H1 (cell line): ENCODE data around the gene RNU11. TPM values are rescaled to one million over a fixed set of nuclear protein-coding genes. Genes with fewer than 3 reads are reported as not detected.

Experiments
- CTCF ChIA-PET: fragments of 300-600 bp; sonication (Branson Sonifier 250); formaldehyde crosslinking; loops from one replicate; lab custom pipeline; 2021; ENCODE audit not compliant: partially characterized antibody; lab: Charles Lee
- POLR2A ChIA-PET: fragments of 300-600 bp; sonication (Branson Sonifier 250); formaldehyde crosslinking; loops from one replicate; lab custom pipeline; 2021; ENCODE audit warnings: inconsistent platforms; ENCODE audit not compliant: partially characterized antibody; lab: Charles Lee
- DNase-seq, 2 experiments: peaks; one replicate each; pipeline versions ENCODE4 v3.0.0 to v3.0.0-alpha.2; 2010 to 2022; ENCODE audit warnings: low spot score in 2 of 2, low read depth in 1 of 2, mixed read lengths in 1 of 2
- FAIRE-seq: peaks from 2 replicates; lab custom pipeline; 2011; peaks lifted over from hg19 to GRCh38; lab: Jason Lieb, UNC
- H2AFZ ChIP-seq: 2 replicates; pipeline ENCODE4 v1.8.1; 2012; ENCODE audit warnings: low read length, inconsistent platforms
- H2AK5ac ChIP-seq: 2 replicates; pipeline ENCODE4 v1.6.1; 2013; ENCODE audit warnings: low read depth, low read length
- H2BK120ac ChIP-seq: replicated peaks from 2 replicates; pipeline ENCODE3; 2013; ENCODE audit warnings: low read depth, low read length, inconsistent platforms
- H2BK12ac ChIP-seq: 2 replicates; pipeline ENCODE4 v1.6.1; 2013; ENCODE audit warnings: low read depth, low read length
- H2BK15ac ChIP-seq: 2 replicates; pipeline ENCODE4 v1.6.1; 2013; ENCODE audit warnings: low read length
- H2BK20ac ChIP-seq: 2 replicates; pipeline ENCODE4 v1.6.1; 2013; ENCODE audit warnings: low read length
- H2BK5ac ChIP-seq: 2 replicates; pipeline ENCODE4 v1.6.1; 2013; ENCODE audit warnings: low read depth, low read length
- H3K14ac ChIP-seq: 2 replicates; pipeline ENCODE4 v1.6.1; 2013; ENCODE audit warnings: inconsistent platforms; ENCODE audit not compliant: insufficient read length
- H3K18ac ChIP-seq: 2 replicates; pipeline ENCODE4 v1.6.1; 2013; ENCODE audit warnings: low read length; ENCODE audit errors: extremely low read depth
- H3K23ac ChIP-seq: 2 replicates; pipeline ENCODE4 v1.6.1; 2013; ENCODE audit warnings: inconsistent platforms; ENCODE audit not compliant: insufficient read length
- H3K23me2 ChIP-seq: 2 replicates; pipeline ENCODE4 v1.6.1; 2013; ENCODE audit warnings: low read depth, low read length
- H3K27ac ChIP-seq: 2 replicates; pipeline ENCODE4 v1.6.1; 2011; ENCODE audit warnings: low read depth, low read length, inconsistent platforms
- H3K27me3 ChIP-seq, 4 experiments: replicated peaks in 1 of 4; 1 replicate in 1 of 4; 2 replicates in 3 of 4; pipeline versions ENCODE4 v1.6.1 to v1.8.1; 2011 to 2013; ENCODE audit warnings: low read length in 3 of 4, mild to moderate bottlenecking in 3 of 4, inconsistent platforms in 2 of 4, mixed read lengths in 2 of 4, moderate library complexity in 1 of 4; ENCODE audit not compliant: control insufficient read depth in 3 of 4, insufficient read depth in 3 of 4; ENCODE audit errors: extremely low read depth in 1 of 4
- H3K36me3 ChIP-seq, 4 experiments: 2 replicates each; pipeline versions ENCODE4 v1.6.1 to v1.8.1; 2011 to 2013; ENCODE audit warnings: mild to moderate bottlenecking in 4 of 4, low read length in 3 of 4, moderate library complexity in 2 of 4, control low read depth in 1 of 4, inconsistent platforms in 1 of 4; ENCODE audit not compliant: insufficient read depth in 4 of 4, control insufficient read depth in 2 of 4
- H3K4ac ChIP-seq: replicated peaks from 2 replicates; pipeline ENCODE3; 2013; ENCODE audit warnings: low read length, low read depth, mixed read lengths, inconsistent platforms; ENCODE audit not compliant: insufficient read length
- H3K4me1 ChIP-seq, 4 experiments: replicated peaks in 1 of 4; 1 replicate in 1 of 4; 2 replicates in 3 of 4; pipeline versions ENCODE4 v1.6.1 to v1.8.1; 2011 to 2013; ENCODE audit warnings: low read length in 3 of 4, inconsistent platforms in 2 of 4, mixed read lengths in 1 of 4; ENCODE audit not compliant: insufficient read depth in 4 of 4, control insufficient read depth in 3 of 4
- H3K4me2 ChIP-seq, 2 experiments: 2 replicates each; pipeline versions ENCODE4 v1.6.1 to v1.8.1; 2011 to 2013; ENCODE audit warnings: low read depth in 2 of 2, low read length in 2 of 2, control low read depth in 1 of 2, inconsistent platforms in 1 of 2, mild to moderate bottlenecking in 1 of 2; ENCODE audit not compliant: insufficient read depth in 1 of 2
- H3K4me3 ChIP-seq, 4 experiments: fragments of 200-600, 300-600 bp in 1 of 4; sonication (generic), shearing (Covaris generic), sonication (Bioruptor Twin) in 1 of 4; 2 replicates each; pipeline versions ENCODE4 v1.5.1 to v1.8.1; 2011 to 2016; ENCODE audit warnings: low read length in 4 of 4, low read depth in 3 of 4, control low read depth in 2 of 4, inconsistent platforms in 2 of 4, mild to moderate bottlenecking in 2 of 4, mixed read lengths in 1 of 4, moderate library complexity in 1 of 4; ENCODE audit not compliant: insufficient read depth in 2 of 4; ENCODE audit errors: extremely low read depth in 1 of 4
- H3K56ac ChIP-seq: replicated peaks from 2 replicates; pipeline ENCODE3; 2013; ENCODE audit warnings: low read depth, mild to moderate bottlenecking, mixed read lengths, low read length, inconsistent platforms; ENCODE audit not compliant: insufficient read length
- H3K79me1 ChIP-seq: 2 replicates; pipeline ENCODE4 v1.6.1; 2013; ENCODE audit warnings: low read depth, low read length, control low read depth
- H3K79me2 ChIP-seq, 2 experiments: 2 replicates each; pipeline versions ENCODE4 v1.6.1 to v1.8.1; 2012 to 2013; ENCODE audit warnings: low read length in 2 of 2, mild to moderate bottlenecking in 2 of 2, inconsistent platforms in 1 of 2; ENCODE audit not compliant: insufficient read depth in 2 of 2, control insufficient read depth in 1 of 2
- H3K9ac ChIP-seq, 4 experiments: replicated peaks in 1 of 4; 1 replicate in 1 of 4; 2 replicates in 3 of 4; pipeline versions ENCODE4 v1.6.1 to v1.8.1; 2011 to 2013; ENCODE audit warnings: low read depth in 3 of 4, low read length in 3 of 4, control low read depth in 2 of 4, mild to moderate bottlenecking in 2 of 4, moderate library complexity in 2 of 4, inconsistent platforms in 1 of 4; ENCODE audit errors: extremely low read depth in 1 of 4
- H3K9me3 ChIP-seq, 2 experiments: 2 replicates each; pipeline versions ENCODE4 v1.6.1 to v1.8.1; 2012 to 2013; ENCODE audit warnings: mild to moderate bottlenecking in 2 of 2, moderate library complexity in 2 of 2, control low read depth in 1 of 2, inconsistent platforms in 1 of 2, low read depth in 1 of 2, low read length in 1 of 2, mixed read lengths in 1 of 2; ENCODE audit not compliant: insufficient read depth in 2 of 2
- H4K20me1 ChIP-seq, 2 experiments: replicated peaks in 1 of 2; 2 replicates each; pipeline versions ENCODE3 to v1.8.1; 2011 to 2013; ENCODE audit warnings: inconsistent platforms in 2 of 2, low read length in 2 of 2, mild to moderate bottlenecking in 1 of 2; ENCODE audit not compliant: insufficient read depth in 2 of 2, control insufficient read depth in 1 of 2
- H4K5ac ChIP-seq: 2 replicates; pipeline ENCODE4 v1.6.1; 2013; ENCODE audit warnings: low read length, low read depth, mixed read lengths, inconsistent platforms; ENCODE audit not compliant: insufficient read length
- H4K8ac ChIP-seq: 2 replicates; pipeline ENCODE4 v1.8.0; 2013; ENCODE audit warnings: mild to moderate bottlenecking, moderate library complexity, low read length, inconsistent platforms; ENCODE audit not compliant: insufficient read depth; ENCODE audit errors: extremely low read depth
- H4K91ac ChIP-seq: replicated peaks from 2 replicates; pipeline ENCODE3; 2013; ENCODE audit warnings: low read length, mixed read lengths, inconsistent platforms; ENCODE audit not compliant: insufficient read length
- RAD21 ChIP-seq, 2 experiments: IDR thresholded peaks in 1 of 2; conservative IDR thresholded peaks in 1 of 2; 2 replicates each; pipeline ENCODE4 v1.6.1; 2011; ENCODE audit warnings: low read depth in 2 of 2, low read length in 2 of 2, improper control_type of control experiment in 1 of 2, inconsistent platforms in 1 of 2, mild to moderate bottlenecking in 1 of 2, moderate library complexity in 1 of 2
- YY1 ChIP-seq: IDR thresholded peaks from 2 replicates; pipeline ENCODE4 v1.6.1; 2011; ENCODE audit warnings: low read depth, mild to moderate bottlenecking, low read length
- WGBS, 2 experiments: shearing (Covaris generic) in 1 of 2; methylation state at CpG; one replicate each; pipeline versions ENCODE4 v1.1.6 to v1.1.7; 2013 to 2015; ENCODE audit warnings: low lambda C conversion rate in 2 of 2, mixed read lengths in 2 of 2, inconsistent platforms in 1 of 2, low coverage in 1 of 2, missing lambda C conversion rate in 1 of 2; ENCODE audit not compliant: insufficient replicate concordance in 2 of 2, insufficient coverage in 1 of 2, insufficient read length in 1 of 2; ENCODE audit errors: extremely low coverage in 1 of 2, missing lambda C conversion rate in 1 of 2; 5-methylcytosine and 5-hydroxymethylcytosine counted together
- polyA plus RNA-seq, 7 experiments: library from polyadenylated mRNA; depleted of rRNA in 3 of 7; stranded (reverse) in 5 of 7; unstranded in 2 of 7; fragments of >200 nt in 5 of 7; fragments of 200-250 nt in 2 of 7; gene quantifications; 1 replicate in 5 of 7; 2 replicates in 1 of 7; 4 replicates in 1 of 7; pipeline versions ENCODE4 v1.2.1 to v1.2.3, GENCODE V29; 2011 to 2013; ENCODE audit warnings: missing spikeins in 2 of 7, mixed read lengths in 2 of 7
- total RNA-seq: library from RNA; stranded (reverse); fragmentation: NEBNext Ultra II Directional; extraction: Animal tissue kit (Norgen Biotek cat#: 25700); gene quantifications from 2 replicates; pipeline ENCODE4 v1.2.1, GENCODE V29; 2021
- TF ChIP-seq, protein P1 (sequence below), 3 experiments: IDR thresholded peaks; 1 replicate in 2 of 3; 2 replicates in 1 of 3; pipeline versions ENCODE4 v1.5.1 to v1.6.1; 2011; ENCODE audit warnings: low read length in 3 of 3, mild to moderate bottlenecking in 3 of 3, inconsistent platforms in 2 of 3, low read depth in 1 of 3, moderate library complexity in 1 of 3; ENCODE audit not compliant: insufficient read depth in 1 of 3; ENCODE audit errors: control extremely low read depth in 1 of 3
- TF ChIP-seq, protein P2 (sequence below): IDR thresholded peaks from 2 replicates; pipeline ENCODE4 v1.6.1; 2012; ENCODE audit warnings: low read length, inconsistent platforms

RNU11 gene
- total and polyA plus RNA-seq, 2 of the 8 experiments (the other 6 are each of a cell fraction or from before 2014, with no cell fraction given), result not detected

DNA sequence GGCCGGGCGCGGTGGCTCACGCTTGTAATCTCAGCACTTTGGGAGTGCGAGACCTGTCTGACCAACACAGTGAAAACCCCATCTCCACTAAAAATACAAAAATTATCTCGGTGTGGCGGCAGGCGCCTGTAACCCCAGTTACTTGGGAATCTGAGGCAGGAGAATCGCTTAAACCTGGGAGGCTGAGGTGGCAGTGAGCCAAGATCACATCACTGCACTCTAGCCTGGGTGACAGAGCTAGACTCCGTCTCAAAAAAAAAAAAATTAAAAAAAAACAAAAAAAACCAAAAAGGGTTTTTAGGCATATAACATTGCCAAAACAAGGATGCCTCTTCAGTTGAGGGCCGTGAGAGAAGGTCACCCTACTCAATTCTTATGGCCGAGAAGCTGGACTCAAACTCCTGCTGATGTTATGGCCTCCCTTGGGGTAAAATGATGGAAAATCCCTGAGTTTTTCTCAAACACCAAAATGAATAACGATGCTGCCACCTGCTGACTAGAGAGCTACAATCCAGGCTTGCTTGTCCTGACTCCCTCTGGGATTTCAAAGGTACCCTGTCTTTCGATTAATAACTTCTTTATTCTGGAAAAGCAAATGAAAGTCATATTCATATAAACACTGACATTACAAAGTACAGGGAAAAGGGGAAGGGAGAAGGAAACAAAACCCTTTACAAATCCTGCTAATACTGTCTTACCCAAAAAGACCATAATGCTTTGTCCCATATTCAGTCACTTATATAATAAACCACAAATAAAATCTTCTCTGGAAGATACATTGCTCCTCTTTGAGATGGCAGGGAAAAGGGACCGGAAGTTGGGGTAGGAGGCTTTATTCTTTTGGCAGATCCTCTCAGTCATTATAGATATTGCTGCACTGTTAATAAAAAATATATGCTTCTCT lies 45.6 kb upstream of the RNU11 start:
- H2BK15ac ChIP-seq, result no peak overlapping the region
- CTCF ChIA-PET, result interaction anchor here (0.5 to 6.9 kb wide), 35 partner anchors 9 to 660 kb away, joined by 3 to 73 read pairs (median 4); partner anchors contain the start of genes RAB42 and TRNAU1AP
- H3K9ac ChIP-seq, result no peak overlapping the region
- FAIRE-seq, result peak; percentile 39
- H3K36me3 ChIP-seq, result peaks cover 0 to 17% (median 5%) of the 10 kb centered on the region in 4 experiments; a peak in 5 of 8 replicates
- H3K23ac ChIP-seq, result no peak overlapping the region
- DNase-seq, result peak in 1 of 2 experiments; percentile 63
- H4K20me1 ChIP-seq, result no peaks in the 10 kb centered on the region
- H3K4me2 ChIP-seq, result no peak overlapping the region
- no peak overlapping the region for H4K8ac ChIP-seq
- H3K27me3 ChIP-seq, result no peaks in the 10 kb centered on the region
- H4K91ac ChIP-seq, result no peak overlapping the region
- H4K5ac ChIP-seq, result no peak overlapping the region
- no peak overlapping the region for H2AFZ ChIP-seq
- TF ChIP-seq YY1 (0 out of 2 replicates have a peak, but pooled peaks have one; percentile 30), RAD21 (IDR thresholded peaks at IDR 0.05 in 1 of 2, conservative IDR thresholded peaks at IDR 0.05 in 1 of 2; ENCODE audit: low read depth in 2 of 2, low read length in 2 of 2) (peak; percentile 89 to 92)
- TF ChIP-seq, protein P1, sequence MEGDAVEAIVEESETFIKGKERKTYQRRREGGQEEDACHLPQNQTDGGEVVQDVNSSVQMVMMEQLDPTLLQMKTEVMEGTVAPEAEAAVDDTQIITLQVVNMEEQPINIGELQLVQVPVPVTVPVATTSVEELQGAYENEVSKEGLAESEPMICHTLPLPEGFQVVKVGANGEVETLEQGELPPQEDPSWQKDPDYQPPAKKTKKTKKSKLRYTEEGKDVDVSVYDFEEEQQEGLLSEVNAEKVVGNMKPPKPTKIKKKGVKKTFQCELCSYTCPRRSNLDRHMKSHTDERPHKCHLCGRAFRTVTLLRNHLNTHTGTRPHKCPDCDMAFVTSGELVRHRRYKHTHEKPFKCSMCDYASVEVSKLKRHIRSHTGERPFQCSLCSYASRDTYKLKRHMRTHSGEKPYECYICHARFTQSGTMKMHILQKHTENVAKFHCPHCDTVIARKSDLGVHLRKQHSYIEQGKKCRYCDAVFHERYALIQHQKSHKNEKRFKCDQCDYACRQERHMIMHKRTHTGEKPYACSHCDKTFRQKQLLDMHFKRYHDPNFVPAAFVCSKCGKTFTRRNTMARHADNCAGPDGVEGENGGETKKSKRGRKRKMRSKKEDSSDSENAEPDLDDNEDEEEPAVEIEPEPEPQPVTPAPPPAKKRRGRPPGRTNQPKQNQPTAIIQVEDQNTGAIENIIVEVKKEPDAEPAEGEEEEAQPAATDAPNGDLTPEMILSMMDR (IDR thresholded peaks at IDR 0.05; ENCODE audit: control extremely low read depth in 1 of 3, insufficient read depth in 1 of 3, low read depth in 1 of 3, low read length in 3 of 3), result peak in 2 of 3 experiments; percentile 72; a peak in 3 of 4 replicates
- TF ChIP-seq, protein P2, sequence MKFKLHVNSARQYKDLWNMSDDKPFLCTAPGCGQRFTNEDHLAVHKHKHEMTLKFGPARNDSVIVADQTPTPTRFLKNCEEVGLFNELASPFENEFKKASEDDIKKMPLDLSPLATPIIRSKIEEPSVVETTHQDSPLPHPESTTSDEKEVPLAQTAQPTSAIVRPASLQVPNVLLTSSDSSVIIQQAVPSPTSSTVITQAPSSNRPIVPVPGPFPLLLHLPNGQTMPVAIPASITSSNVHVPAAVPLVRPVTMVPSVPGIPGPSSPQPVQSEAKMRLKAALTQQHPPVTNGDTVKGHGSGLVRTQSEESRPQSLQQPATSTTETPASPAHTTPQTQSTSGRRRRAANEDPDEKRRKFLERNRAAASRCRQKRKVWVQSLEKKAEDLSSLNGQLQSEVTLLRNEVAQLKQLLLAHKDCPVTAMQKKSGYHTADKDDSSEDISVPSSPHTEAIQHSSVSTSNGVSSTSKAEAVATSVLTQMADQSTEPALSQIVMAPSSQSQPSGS, result no peak
- H2BK20ac ChIP-seq, result no peak overlapping the region
- no peak overlapping the region for H3K14ac ChIP-seq
- H2AK5ac ChIP-seq, result peak overlapping the region; percentile 32; the same call in 1 of the 2 replicates
- H3K9me3 ChIP-seq, result no peaks in the 10 kb centered on the region
- no peaks in the 10 kb centered on the region for H3K79me2 ChIP-seq
- H2BK120ac ChIP-seq, result no peak overlapping the region
- no peaks in the 10 kb centered on the region for H3K79me1 ChIP-seq
- no peak overlapping the region for H3K4me3 ChIP-seq
- POLR2A ChIA-PET, result interaction anchor here (0.6 to 21.8 kb wide), 12 partner anchors 9 to 272 kb away, joined by 3 to 473 read pairs (median 4); partner anchors contain the start of genes RCC1, TAF12, TRNAU1AP and YTHDF2
- H3K23me2 ChIP-seq, result no peaks in the 10 kb centered on the region
- WGBS, 2 experiments, result 85% methylated on average over 13 of the region's 15 CpGs; no CpG with 5 or more reads in 1 of the 2 experiments
- H3K27ac ChIP-seq, result no peak overlapping the region; the same call in 1 of the 2 replicates
- 0 out of 7 replicates have a peak, but pooled peaks cover 0 to 2% (median 0%) of the 10 kb centered on the region in 4 experiments for H3K4me1 ChIP-seq
- H2BK12ac ChIP-seq, result no peak overlapping the region; the same call in 1 of the 2 replicates
- H3K4ac ChIP-seq, result no peak overlapping the region
- 0 out of 2 replicates have a peak overlapping the region, but pooled peaks have one; percentile 71 for H2BK5ac ChIP-seq
- no peak overlapping the region for H3K56ac ChIP-seq
- H3K18ac ChIP-seq, result no peak overlapping the region
